ENCODE data around the gene GABPB2. TPM values are rescaled to one million over a fixed set of nuclear protein-coding genes. Genes with fewer than 3 reads are reported as not detected.

GABPB2 gene
- total and polyA plus RNA-seq, 2 experiments from 2014 or later, result 1.1 to 2.6 TPM

DNA sequence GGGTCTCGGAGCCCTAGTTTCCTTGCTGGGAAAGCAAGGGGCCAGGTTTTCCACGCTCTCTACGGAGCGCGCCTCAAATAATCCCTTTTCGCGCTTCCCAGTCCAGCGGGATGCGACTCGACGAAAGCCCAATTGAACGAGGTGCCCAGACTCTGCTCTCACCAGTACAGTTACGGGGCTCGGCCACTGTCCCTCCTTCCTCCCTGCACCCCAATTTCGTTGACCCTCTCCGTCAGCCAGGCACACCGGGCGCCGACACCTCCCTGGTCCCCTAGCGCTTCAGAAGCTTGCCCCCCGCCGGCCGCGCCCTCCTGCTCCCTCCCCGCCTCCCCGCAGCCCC is 75.5 kb downstream of the GABPB2 start:
- Histone ChIP-seq H3K4me3 (peak overlapping the region; percentile 96), H2AFZ (peak overlapping the region; percentile 91), H3K27me3 (ENCODE audit: insufficient read depth) (peaks cover 35% of the 10 kb centered on the region), H3K27ac (ENCODE audit: low read depth) (no peak overlapping the region), H3K79me2 (replicated peaks; ENCODE audit: insufficient read depth) (no peaks in the 10 kb centered on the region; the same call in 1 of the 2 replicates), H3F3A (replicated peaks; ENCODE audit: low read depth) (peaks cover 9% of the 10 kb centered on the region; the same call in 1 of the 2 replicates), H4K20me1 (replicated peaks; ENCODE audit: insufficient read depth) (peaks cover 5% of the 10 kb centered on the region; the same call in 1 of the 2 replicates), H3K36me3 (ENCODE audit: insufficient read depth) (no peaks in the 10 kb centered on the region), H3K4me1 (ENCODE audit: insufficient read depth) (peaks cover 35% of the 10 kb centered on the region), H3K9me2 (ENCODE audit: insufficient read depth) (no peaks in the 10 kb centered on the region), H3K4me2 (peak overlapping the region; percentile 98)
- TF ChIP-seq EZH2phosphoT487 (IDR thresholded peaks at IDR 0.05; ENCODE audit: unreplicated experiment) (no peak), ZNF331 (CRISPR knock-in tag; IDR thresholded peaks at IDR 0.05; ENCODE audit: low read depth) (no peak), EZH2 (IDR thresholded peaks at IDR 0.05; ENCODE audit: low read depth, unreplicated experiment) (peak; percentile 29)
- TF ChIP-seq, protein P1, sequence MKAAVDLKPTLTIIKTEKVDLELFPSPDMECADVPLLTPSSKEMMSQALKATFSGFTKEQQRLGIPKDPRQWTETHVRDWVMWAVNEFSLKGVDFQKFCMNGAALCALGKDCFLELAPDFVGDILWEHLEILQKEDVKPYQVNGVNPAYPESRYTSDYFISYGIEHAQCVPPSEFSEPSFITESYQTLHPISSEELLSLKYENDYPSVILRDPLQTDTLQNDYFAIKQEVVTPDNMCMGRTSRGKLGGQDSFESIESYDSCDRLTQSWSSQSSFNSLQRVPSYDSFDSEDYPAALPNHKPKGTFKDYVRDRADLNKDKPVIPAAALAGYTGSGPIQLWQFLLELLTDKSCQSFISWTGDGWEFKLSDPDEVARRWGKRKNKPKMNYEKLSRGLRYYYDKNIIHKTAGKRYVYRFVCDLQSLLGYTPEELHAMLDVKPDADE (IDR thresholded peaks at IDR 0.05), result no peak
- Mint-ChIP-seq H3K4me3 (peak overlapping the region; percentile 82), H3K4me1 (peaks cover 39% of the 10 kb centered on the region), H3K27ac (no peak overlapping the region), H3K36me3 (ENCODE audit: low read depth) (no peaks in the 10 kb centered on the region; the same call in 2 of the 3 replicates), H3K27me3 (ENCODE audit: insufficient read depth, low read depth, poor library complexity) (peaks cover 32% of the 10 kb centered on the region), H3K9me3 (no peaks in the 10 kb centered on the region)
- ATAC-seq (peak; percentile 6), DNase-seq (ENCODE audit: low spot score) (peak; percentile 47)

DNA sequence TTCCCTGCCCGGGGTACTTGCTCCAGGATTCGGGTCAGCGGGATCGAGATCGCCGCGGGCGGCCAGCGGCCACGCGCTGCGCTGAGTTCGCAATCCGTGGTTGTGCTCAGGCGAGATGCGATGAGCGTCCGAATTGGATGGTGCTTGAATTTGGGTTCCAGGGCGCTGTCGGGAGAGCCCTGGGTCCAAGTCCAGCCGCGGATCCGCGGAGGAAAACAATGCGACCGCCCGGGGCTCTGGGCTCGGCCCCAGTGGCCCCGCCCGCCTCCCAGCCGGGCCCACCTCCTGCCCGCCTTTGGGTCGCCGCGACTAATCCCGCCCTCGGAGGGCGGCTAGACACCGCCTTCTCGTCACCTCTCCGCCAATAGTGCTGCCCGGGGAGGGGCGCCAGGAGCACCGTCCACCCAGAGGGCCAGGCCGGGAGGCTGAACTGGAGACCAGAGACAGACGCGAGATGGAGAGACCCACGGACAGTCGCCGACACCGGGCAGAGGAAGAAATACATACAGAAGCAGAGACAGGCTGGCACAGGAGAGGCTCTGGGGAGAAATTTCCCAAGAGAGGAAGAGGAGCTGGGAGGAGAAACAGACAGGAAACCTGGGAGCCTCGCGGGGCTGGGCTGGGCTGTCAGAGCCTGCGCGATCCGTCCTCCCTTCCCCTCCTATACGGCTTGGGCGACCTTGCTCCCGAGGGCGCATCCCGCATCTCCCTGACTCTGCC is 76.0 kb downstream of the GABPB2 start, which contains the start of gene SEMA6C:
Gene SEMA6C (minus strand): TSS at position 220 of the 720 bp plus-strand sequence. CDS start 4,010 bp downstream, outside the sequence.
- Histone ChIP-seq H3K4me3 (peak within 1 kb of the TSS; percentile 96), H3K27ac (ENCODE audit: low read depth) (no peak within 1 kb of the TSS), H4K20me1 (replicated peaks; ENCODE audit: insufficient read depth) (peaks cover 5% of the 10 kb centered on the region; the same call in 1 of the 2 replicates), H3K9me2 (ENCODE audit: insufficient read depth) (no peaks in the 10 kb centered on the region), H3K4me2 (peak within 1 kb of the TSS; percentile 98), H3K36me3 (ENCODE audit: insufficient read depth) (no peaks in the 10 kb centered on the region), H3K4me1 (ENCODE audit: insufficient read depth) (peaks cover 35% of the 10 kb centered on the region), H2AFZ (peak within 1 kb of the TSS; percentile 99), H3K27me3 (ENCODE audit: insufficient read depth) (peaks cover 35% of the 10 kb centered on the region), H3K79me2 (replicated peaks; ENCODE audit: insufficient read depth) (no peaks in the 10 kb centered on the region; the same call in 1 of the 2 replicates), H3F3A (replicated peaks; ENCODE audit: low read depth) (peaks cover 9% of the 10 kb centered on the region; the same call in 1 of the 2 replicates)
- peak; percentile 89 for ATAC-seq
- DNase-seq (ENCODE audit: low spot score), result peak; percentile 96
- H3K36me3 Mint-ChIP-seq (ENCODE audit: low read depth), result no peaks in the 10 kb centered on the region; the same call in 2 of the 3 replicates
- H3K4me3 Mint-ChIP-seq, result peak within 1 kb of the TSS; percentile 82
- peaks cover 39% of the 10 kb centered on the region for H3K4me1 Mint-ChIP-seq
- no peaks in the 10 kb centered on the region for H3K9me3 Mint-ChIP-seq
- H3K27ac Mint-ChIP-seq, result no peak within 1 kb of the TSS
- H3K27me3 Mint-ChIP-seq (ENCODE audit: insufficient read depth, low read depth, poor library complexity), result peaks cover 32% of the 10 kb centered on the region
- TF ChIP-seq EZH2phosphoT487 (IDR thresholded peaks at IDR 0.05; ENCODE audit: unreplicated experiment) (no peak), JUNB (IDR thresholded peaks at IDR 0.05; ENCODE audit: unreplicated experiment) (no peak), CREB1 (CRISPR knock-in tag; IDR thresholded peaks at IDR 0.05; ENCODE audit: low read depth) (peak; percentile 36; the same call in 1 of the 2 replicates), NANOG (IDR thresholded peaks at IDR 0.05; ENCODE audit: borderline replicate concordance) (no peak), ZNF114 (CRISPR knock-in tag; IDR thresholded peaks at IDR 0.05) (no peak), EZH2 (IDR thresholded peaks at IDR 0.05; ENCODE audit: low read depth, unreplicated experiment) (no peak)
- TF ChIP-seq, protein P1 (IDR thresholded peaks at IDR 0.05), result no peak
- TF ChIP-seq, protein P2, sequence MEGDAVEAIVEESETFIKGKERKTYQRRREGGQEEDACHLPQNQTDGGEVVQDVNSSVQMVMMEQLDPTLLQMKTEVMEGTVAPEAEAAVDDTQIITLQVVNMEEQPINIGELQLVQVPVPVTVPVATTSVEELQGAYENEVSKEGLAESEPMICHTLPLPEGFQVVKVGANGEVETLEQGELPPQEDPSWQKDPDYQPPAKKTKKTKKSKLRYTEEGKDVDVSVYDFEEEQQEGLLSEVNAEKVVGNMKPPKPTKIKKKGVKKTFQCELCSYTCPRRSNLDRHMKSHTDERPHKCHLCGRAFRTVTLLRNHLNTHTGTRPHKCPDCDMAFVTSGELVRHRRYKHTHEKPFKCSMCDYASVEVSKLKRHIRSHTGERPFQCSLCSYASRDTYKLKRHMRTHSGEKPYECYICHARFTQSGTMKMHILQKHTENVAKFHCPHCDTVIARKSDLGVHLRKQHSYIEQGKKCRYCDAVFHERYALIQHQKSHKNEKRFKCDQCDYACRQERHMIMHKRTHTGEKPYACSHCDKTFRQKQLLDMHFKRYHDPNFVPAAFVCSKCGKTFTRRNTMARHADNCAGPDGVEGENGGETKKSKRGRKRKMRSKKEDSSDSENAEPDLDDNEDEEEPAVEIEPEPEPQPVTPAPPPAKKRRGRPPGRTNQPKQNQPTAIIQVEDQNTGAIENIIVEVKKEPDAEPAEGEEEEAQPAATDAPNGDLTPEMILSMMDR (conservative IDR thresholded peaks at IDR 0.05; ENCODE audit: low read depth in 2 of 2), result no peak
- TF ChIP-seq, protein P3, sequence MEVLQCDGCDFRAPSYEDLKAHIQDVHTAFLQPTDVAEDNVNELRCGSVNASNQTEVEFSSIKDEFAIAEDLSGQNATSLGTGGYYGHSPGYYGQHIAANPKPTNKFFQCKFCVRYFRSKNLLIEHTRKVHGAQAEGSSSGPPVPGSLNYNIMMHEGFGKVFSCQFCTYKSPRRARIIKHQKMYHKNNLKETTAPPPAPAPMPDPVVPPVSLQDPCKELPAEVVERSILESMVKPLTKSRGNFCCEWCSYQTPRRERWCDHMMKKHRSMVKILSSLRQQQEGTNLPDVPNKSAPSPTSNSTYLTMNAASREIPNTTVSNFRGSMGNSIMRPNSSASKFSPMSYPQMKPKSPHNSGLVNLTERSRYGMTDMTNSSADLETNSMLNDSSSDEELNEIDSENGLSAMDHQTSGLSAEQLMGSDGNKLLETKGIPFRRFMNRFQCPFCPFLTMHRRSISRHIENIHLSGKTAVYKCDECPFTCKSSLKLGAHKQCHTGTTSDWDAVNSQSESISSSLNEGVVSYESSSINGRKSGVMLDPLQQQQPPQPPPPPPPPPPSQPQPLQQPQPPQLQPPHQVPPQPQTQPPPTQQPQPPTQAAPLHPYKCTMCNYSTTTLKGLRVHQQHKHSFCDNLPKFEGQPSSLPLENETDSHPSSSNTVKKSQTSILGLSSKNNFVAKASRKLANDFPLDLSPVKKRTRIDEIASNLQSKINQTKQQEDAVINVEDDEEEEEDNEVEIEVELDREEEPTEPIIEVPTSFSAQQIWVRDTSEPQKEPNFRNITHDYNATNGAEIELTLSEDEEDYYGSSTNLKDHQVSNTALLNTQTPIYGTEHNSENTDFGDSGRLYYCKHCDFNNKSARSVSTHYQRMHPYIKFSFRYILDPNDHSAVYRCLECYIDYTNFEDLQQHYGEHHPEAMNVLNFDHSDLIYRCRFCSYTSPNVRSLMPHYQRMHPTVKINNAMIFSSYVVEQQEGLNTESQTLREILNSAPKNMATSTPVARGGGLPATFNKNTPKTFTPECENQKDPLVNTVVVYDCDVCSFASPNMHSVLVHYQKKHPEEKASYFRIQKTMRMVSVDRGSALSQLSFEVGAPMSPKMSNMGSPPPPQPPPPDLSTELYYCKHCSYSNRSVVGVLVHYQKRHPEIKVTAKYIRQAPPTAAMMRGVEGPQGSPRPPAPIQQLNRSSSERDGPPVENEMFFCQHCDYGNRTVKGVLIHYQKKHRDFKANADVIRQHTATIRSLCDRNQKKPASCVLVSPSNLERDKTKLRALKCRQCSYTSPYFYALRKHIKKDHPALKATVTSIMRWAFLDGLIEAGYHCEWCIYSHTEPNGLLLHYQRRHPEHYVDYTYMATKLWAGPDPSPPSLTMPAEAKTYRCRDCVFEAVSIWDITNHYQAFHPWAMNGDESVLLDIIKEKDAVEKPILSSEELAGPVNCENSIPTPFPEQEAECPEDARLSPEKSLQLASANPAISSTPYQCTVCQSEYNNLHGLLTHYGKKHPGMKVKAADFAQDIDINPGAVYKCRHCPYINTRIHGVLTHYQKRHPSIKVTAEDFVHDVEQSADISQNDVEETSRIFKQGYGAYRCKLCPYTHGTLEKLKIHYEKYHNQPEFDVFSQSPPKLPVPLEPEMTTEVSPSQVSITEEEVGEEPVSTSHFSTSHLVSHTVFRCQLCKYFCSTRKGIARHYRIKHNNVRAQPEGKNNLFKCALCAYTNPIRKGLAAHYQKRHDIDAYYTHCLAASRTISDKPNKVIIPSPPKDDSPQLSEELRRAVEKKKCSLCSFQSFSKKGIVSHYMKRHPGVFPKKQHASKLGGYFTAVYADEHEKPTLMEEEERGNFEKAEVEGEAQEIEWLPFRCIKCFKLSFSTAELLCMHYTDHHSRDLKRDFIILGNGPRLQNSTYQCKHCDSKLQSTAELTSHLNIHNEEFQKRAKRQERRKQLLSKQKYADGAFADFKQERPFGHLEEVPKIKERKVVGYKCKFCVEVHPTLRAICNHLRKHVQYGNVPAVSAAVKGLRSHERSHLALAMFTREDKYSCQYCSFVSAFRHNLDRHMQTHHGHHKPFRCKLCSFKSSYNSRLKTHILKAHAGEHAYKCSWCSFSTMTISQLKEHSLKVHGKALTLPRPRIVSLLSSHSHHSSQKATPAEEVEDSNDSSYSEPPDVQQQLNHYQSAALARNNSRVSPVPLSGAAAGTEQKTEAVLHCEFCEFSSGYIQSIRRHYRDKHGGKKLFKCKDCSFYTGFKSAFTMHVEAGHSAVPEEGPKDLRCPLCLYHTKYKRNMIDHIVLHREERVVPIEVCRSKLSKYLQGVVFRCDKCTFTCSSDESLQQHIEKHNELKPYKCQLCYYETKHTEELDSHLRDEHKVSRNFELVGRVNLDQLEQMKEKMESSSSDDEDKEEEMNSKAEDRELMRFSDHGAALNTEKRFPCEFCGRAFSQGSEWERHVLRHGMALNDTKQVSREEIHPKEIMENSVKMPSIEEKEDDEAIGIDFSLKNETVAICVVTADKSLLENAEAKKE (CRISPR knock-in tag; IDR thresholded peaks at IDR 0.05), result no peak

Measured in GM23338 (cell line).